GM19240 (cell line): Measurements from ENCODE around the gene VIM.
A peak's percentile ranks its signal among the peaks of the same experiment; 100 is the strongest.
"Not testable (repeated sequence)": the region's sequence is repeated elsewhere in the genome, so short reads cannot be mapped to it uniquely, and the experiment has no call there.

Source experiments
- DNase-seq: peaks from one replicate; pipeline ENCODE4 v3.0.0; 2011; ENCODE audit warnings: low spot score; ENCODE audit not compliant: insufficient read length

VIM gene

GRCh38 chr10:17256051-17256450 is 28.0 kb downstream of the VIM start:
- no peak for DNase-seq

DNA sequence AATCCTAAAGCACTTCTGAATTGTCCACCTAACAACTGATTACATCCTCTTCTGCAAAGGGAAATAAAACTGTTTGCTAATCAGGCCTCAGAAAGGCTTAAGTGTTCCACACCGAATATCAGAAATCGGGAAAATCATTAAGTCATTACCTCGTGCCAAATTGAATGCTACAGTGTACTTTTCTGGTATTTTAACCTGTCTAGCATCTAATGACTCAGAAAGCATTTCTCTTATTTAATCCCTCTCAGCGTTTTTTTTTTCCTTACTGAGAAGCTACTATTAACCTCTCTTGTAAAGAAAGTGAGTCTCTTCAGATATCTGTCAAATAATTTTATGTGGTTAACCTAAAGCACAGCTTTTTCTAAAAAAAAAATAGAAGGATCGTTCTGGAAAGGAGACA is 28.6 kb downstream of the VIM start:
- DNase-seq, result no peak

GRCh38 chr10:17257466-17258321 is 29.7 kb downstream of the VIM start:
- peak; percentile 20 for DNase-seq

GRCh38 chr10:17262502-17262901 is 34.5 kb downstream of the VIM start:
- no peak for DNase-seq

- DNase-seq, result no peak
These were observed 35.5 kb downstream of the VIM start for GRCh38 chr10:17263580-17263979.

GRCh38 chr10:17265468-17265867 is 37.4 kb downstream of the VIM start:
- DNase-seq, result no peak

- DNase-seq, result not testable (repeated sequence)
These were observed 38.5 kb downstream of the VIM start for GRCh38 chr10:17266549-17266948.

GRCh38 chr10:17272648-17273047 is 44.6 kb downstream of the VIM start:
- DNase-seq, result no peak

DNA sequence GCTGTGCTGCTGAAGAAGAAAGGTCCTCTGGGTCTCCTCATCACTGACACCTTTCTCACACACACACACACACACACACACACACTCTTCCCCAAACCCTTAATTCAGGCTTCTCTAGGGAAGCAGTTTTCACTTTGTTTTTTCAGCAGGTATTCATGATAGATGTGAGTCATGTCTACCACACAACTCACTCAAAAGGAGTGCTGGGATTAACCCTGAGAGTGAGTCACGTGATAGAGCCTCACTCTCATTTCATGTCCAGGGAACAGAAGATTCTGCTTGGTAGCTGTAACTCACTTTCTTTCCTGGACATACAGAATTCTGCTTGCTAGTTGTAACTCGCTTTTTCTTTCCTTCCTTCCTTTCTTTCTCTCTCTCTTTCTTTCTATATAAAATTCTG is 45.4 kb downstream of the VIM start:
- no peak for DNase-seq

GRCh38 chr10:17276756-17277424 is 48.8 kb downstream of the VIM start:
- DNase-seq, result no peak

DNA sequence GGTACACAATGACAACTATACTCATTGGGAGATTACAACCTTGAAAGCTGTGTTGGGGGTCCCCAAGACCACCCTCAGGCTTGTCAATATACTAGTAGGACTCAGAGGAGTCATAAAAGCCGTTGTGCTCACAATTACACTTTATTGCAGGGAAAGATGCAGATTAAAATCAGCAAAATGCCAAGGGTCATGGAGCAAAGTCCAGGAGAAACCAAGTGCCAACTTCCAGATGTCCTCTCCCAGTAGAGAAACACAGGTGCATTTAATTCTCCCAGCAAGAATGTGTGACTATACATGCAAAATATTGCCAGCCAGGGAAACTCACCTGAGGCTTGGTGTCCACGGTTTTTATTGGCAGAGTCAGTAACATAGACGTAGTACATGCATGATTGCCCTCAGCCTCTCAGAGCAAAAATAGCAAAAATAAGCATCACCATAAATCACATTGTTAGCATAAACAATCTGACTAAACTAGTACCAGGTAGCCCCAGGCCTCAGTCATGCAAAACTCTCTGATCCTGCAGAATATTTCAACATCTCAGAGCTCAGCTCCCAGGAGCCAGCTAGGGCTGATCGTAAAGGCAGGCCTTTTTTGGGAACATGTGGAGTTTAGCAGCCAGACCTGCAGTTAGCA is 50.7 kb downstream of the VIM start:
- no peak for DNase-seq

GRCh38 chr10:17282311-17282710 is 54.3 kb downstream of the VIM start:
- no peak for DNase-seq

DNA sequence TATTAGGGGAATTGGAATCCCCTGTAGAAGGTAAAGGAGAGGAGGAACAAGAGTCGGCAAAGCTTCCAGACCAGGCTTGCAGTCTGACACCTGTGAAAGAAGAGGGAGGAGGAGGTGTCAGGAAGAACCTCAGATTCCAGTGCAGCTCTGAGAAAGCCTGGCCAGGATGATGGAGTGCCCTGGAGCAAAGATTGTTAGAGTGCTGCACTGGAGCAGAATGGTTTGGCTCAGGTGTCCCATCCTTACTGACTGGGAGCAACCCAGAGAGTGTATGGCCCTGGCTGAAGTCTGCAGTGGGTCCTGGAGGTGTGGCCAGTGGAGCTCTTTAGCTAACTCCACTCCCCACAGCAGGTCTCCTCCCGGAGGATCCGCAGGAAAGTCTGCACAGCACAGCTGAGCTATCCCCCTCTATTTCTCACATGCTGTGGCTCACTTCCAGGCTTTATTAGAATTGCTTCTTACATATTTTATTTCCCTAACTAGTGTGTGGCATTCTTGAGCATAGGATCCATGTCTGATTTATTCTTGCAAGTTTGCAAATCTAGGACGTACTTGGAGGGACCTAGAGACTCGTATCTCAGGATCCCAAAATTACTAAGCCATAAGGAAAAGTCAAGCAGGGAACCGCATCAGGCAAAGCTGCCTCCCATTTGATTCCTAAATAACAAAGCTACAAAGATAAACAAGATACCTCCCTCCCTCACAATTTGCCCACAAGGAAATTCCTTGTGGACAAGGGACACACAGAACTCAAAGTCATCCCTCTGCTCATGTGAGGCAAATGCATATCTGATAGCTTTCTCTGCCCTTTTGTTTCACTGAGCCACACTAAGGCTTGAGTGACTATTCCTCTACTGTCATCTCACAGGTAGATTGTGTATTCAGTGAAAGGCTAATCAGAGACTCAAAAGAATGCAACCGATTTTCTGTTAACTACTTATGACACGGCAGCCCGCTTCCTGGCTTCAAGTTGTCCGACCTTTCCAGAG is 58.8 kb downstream of the VIM start:
- DNase-seq, result no peak
